SJSA1 (cell line): ENCODE measurements around the gene AP4S1. TPM values are rescaled to one million over a fixed set of nuclear protein-coding genes. Genes with fewer than 3 reads are reported as not detected.
"Not testable (repeated sequence)": the region's sequence is repeated elsewhere in the genome, so short reads cannot be mapped to it uniquely, and the experiment has no call there.

Source experiments
- DNase-seq, 2 experiments: peaks; one replicate each; pipeline ENCODE4 v3.0.0-alpha.2; 2015 to 2020; ENCODE audit warnings: low spot score in 2 of 2, low read depth in 1 of 2
- H3K27ac ChIP-seq: fragments of 250-450 bp; sonication (Bioruptor Pico); 2 replicates; pipeline ENCODE4 v1.5.1; 2020; ENCODE audit warnings: mild to moderate bottlenecking, moderate library complexity
- H3K27me3 ChIP-seq: fragments of 250-450 bp; sonication (Bioruptor Pico); replicated peaks from 2 replicates; pipeline ENCODE4 v1.5.1; 2020; ENCODE audit warnings: mild to moderate bottlenecking, moderate library complexity
- H3K36me3 ChIP-seq: fragments of 250-450 bp; sonication (Bioruptor Pico); 2 replicates; pipeline ENCODE4 v1.5.1; 2020; ENCODE audit warnings: mild to moderate bottlenecking
- H3K4me1 ChIP-seq: fragments of 250-450 bp; sonication (Bioruptor Pico); replicated peaks from 2 replicates; pipeline ENCODE4 v1.6.1; 2021; ENCODE audit warnings: mild to moderate bottlenecking
- H3K4me3 ChIP-seq: fragments of 250-450 bp; sonication (Bioruptor Pico); 2 replicates; pipeline ENCODE4 v1.5.1; 2020; ENCODE audit warnings: mild to moderate bottlenecking
- H3K9me3 ChIP-seq: fragments of 250-450 bp; sonication (Bioruptor Pico); replicated peaks from 2 replicates; pipeline ENCODE4 v1.5.1; 2020; ENCODE audit warnings: mild to moderate bottlenecking
- total RNA-seq: library from RNA; depleted of rRNA; stranded (reverse); fragments of >200 nt; shearing (Covaris generic); gene quantifications from 2 replicates; pipeline ENCODE4 v1.2.3, GENCODE V29; 2014

AP4S1 gene
- total RNA-seq, 1 experiment from 2014 or later: 9.3 TPM

- no peak overlapping the region for H3K4me3 ChIP-seq
- peaks cover 15% of the 10 kb centered on the region for H3K4me1 ChIP-seq
- peak in 1 of 2 experiments; percentile 66 for DNase-seq
- H3K9me3 ChIP-seq: no peaks in the 10 kb centered on the region
- H3K27me3 ChIP-seq: no peaks in the 10 kb centered on the region
- H3K36me3 ChIP-seq: no peaks in the 10 kb centered on the region
- no peak overlapping the region; the same call in 1 of the 2 replicates for H3K27ac ChIP-seq
Measured at GRCh38 chr14:31038521-31039166, 13.2 kb downstream of the AP4S1 start.

- Histone ChIP-seq H3K36me3 (no peaks in the 10 kb centered on the region), H3K27ac (no peak overlapping the region)
Measured at GRCh38 chr14:31042300-31042699, 16.9 kb downstream of the AP4S1 start.

GRCh38 chr14:31042893-31043292 is 17.4 kb downstream of the AP4S1 start:
- not testable (repeated sequence) for DNase-seq, H3K36me3 ChIP-seq, H3K9me3 ChIP-seq, H3K27me3 ChIP-seq, H3K27ac ChIP-seq, H3K4me3 ChIP-seq
- peaks cover 11% of the 10 kb centered on the region for H3K4me1 ChIP-seq

More at GRCh38 chr14:31042300-31042699, 16.9 kb downstream of the AP4S1 start:
- Histone ChIP-seq H3K4me3 (no peak overlapping the region), H3K27me3 (no peaks in the 10 kb centered on the region), H3K4me1 (peaks cover 11% of the 10 kb centered on the region), H3K9me3 (no peaks in the 10 kb centered on the region)
- no peak for DNase-seq

GRCh38 chr14:31043379-31043778 is 17.9 kb downstream of the AP4S1 start:
- H3K27ac ChIP-seq: no peak overlapping the region
- no peaks in the 10 kb centered on the region for H3K9me3 ChIP-seq
- DNase-seq: no peak
- H3K4me3 ChIP-seq: no peak overlapping the region
- no peaks in the 10 kb centered on the region for H3K27me3 ChIP-seq
- peaks cover 11% of the 10 kb centered on the region for H3K4me1 ChIP-seq
- H3K36me3 ChIP-seq: no peaks in the 10 kb centered on the region

- 0 out of 2 replicates have a peak, but pooled peaks cover 6% of the 10 kb centered on the region for H3K4me1 ChIP-seq
- no peak overlapping the region for H3K27ac ChIP-seq
- DNase-seq: no peak
- H3K4me3 ChIP-seq: no peak overlapping the region
- H3K36me3 ChIP-seq: no peaks in the 10 kb centered on the region
- H3K9me3 ChIP-seq: no peaks in the 10 kb centered on the region
- no peaks in the 10 kb centered on the region for H3K27me3 ChIP-seq
Measured at GRCh38 chr14:31045501-31046080, 20.1 kb downstream of the AP4S1 start.

- Histone ChIP-seq H3K4me3 (no peak overlapping the region), H3K27ac (no peak overlapping the region), H3K36me3 (no peaks in the 10 kb centered on the region), H3K4me1 (0 out of 2 replicates have a peak, but pooled peaks cover 12% of the 10 kb centered on the region), H3K9me3 (no peaks in the 10 kb centered on the region), H3K27me3 (no peaks in the 10 kb centered on the region)
- no peak for DNase-seq
Measured at GRCh38 chr14:31047503-31047902, 22.1 kb downstream of the AP4S1 start.

- no peak overlapping the region for H3K27ac ChIP-seq
- no peaks in the 10 kb centered on the region for H3K27me3 ChIP-seq
- no peak overlapping the region for H3K4me3 ChIP-seq
- no peak for DNase-seq
- no peaks in the 10 kb centered on the region for H3K36me3 ChIP-seq
- H3K4me1 ChIP-seq: 0 out of 2 replicates have a peak, but pooled peaks cover 12% of the 10 kb centered on the region
- no peaks in the 10 kb centered on the region for H3K9me3 ChIP-seq
Measured at GRCh38 chr14:31051023-31051422, 25.6 kb downstream of the AP4S1 start.

GRCh38 chr14:31051511-31051910 is 26.1 kb downstream of the AP4S1 start:
- Histone ChIP-seq H3K27me3 (no peaks in the 10 kb centered on the region), H3K4me3 (no peak overlapping the region), H3K4me1 (0 out of 2 replicates have a peak, but pooled peaks cover 12% of the 10 kb centered on the region), H3K27ac (no peak overlapping the region), H3K36me3 (no peaks in the 10 kb centered on the region), H3K9me3 (no peaks in the 10 kb centered on the region)
- no peak for DNase-seq

- not testable (repeated sequence) for H3K9me3 ChIP-seq, H3K4me3 ChIP-seq, H3K27ac ChIP-seq, DNase-seq, H3K36me3 ChIP-seq, H3K27me3 ChIP-seq
- 0 out of 2 replicates have a peak, but pooled peaks cover 12% of the 10 kb centered on the region for H3K4me1 ChIP-seq
Measured at GRCh38 chr14:31052905-31053586, 27.6 kb downstream of the AP4S1 start.

GRCh38 chr14:31057035-31057434 is 31.6 kb downstream of the AP4S1 start:
- H3K4me1 ChIP-seq: peaks cover 7% of the 10 kb centered on the region
- no peak for DNase-seq
- no peak overlapping the region for H3K27ac ChIP-seq
- H3K4me3 ChIP-seq: no peak overlapping the region
- H3K27me3 ChIP-seq: no peaks in the 10 kb centered on the region
- no peaks in the 10 kb centered on the region for H3K36me3 ChIP-seq
- H3K9me3 ChIP-seq: no peaks in the 10 kb centered on the region

- Histone ChIP-seq H3K27ac (no peak overlapping the region), H3K27me3 (no peaks in the 10 kb centered on the region), H3K36me3 (no peaks in the 10 kb centered on the region), H3K4me1 (peaks cover 7% of the 10 kb centered on the region), H3K4me3 (no peak overlapping the region), H3K9me3 (no peaks in the 10 kb centered on the region)
- DNase-seq: no peak
Measured at GRCh38 chr14:31057701-31058364, 32.4 kb downstream of the AP4S1 start.

- H3K9me3 ChIP-seq: no peaks in the 10 kb centered on the region
- H3K36me3 ChIP-seq: no peaks in the 10 kb centered on the region
- H3K27me3 ChIP-seq: no peaks in the 10 kb centered on the region
- no peak overlapping the region for H3K27ac ChIP-seq
- H3K4me1 ChIP-seq: peaks cover 7% of the 10 kb centered on the region
- no peak for DNase-seq
- H3K4me3 ChIP-seq: no peak overlapping the region
Measured at GRCh38 chr14:31059152-31059924, 33.9 kb downstream of the AP4S1 start.

GRCh38 chr14:31060253-31060875 is 34.9 kb downstream of the AP4S1 start:
- no peak overlapping the region for H3K4me3 ChIP-seq
- H3K9me3 ChIP-seq: no peaks in the 10 kb centered on the region
- H3K4me1 ChIP-seq: peaks cover 7% of the 10 kb centered on the region
- no peak for DNase-seq
- no peak overlapping the region for H3K27ac ChIP-seq
- H3K36me3 ChIP-seq: no peaks in the 10 kb centered on the region
- no peaks in the 10 kb centered on the region for H3K27me3 ChIP-seq
